HG03097 (cell line): ENCODE data around the gene DDX39B.
"Not testable (repeated sequence)": the region's sequence is repeated elsewhere in the genome, so short reads cannot be mapped to it uniquely, and the experiment has no call there.

Experiments
- ATAC-seq: cut with Tn5 transposase; IDR thresholded peaks from one replicate; pipeline ENCODE4 v1.9.1; 2021; ENCODE audit not compliant: unreplicated experiment, low FRiP score

The DDX39B gene

GRCh38 chr6:31490115-31490873, 51.5 kb downstream of the DDX39B start:
- no peak for ATAC-seq

- ATAC-seq: no peak
These were observed 52.7 kb downstream of the DDX39B start for GRCh38 chr6:31489086-31489485.

GRCh38 chr6:31487674-31488073, 54.1 kb downstream of the DDX39B start:
- not testable (repeated sequence) for ATAC-seq

- not testable (repeated sequence) for ATAC-seq
These were observed 55.6 kb downstream of the DDX39B start for GRCh38 chr6:31486065-31486837.

- no peak for ATAC-seq
These were observed 56.7 kb downstream of the DDX39B start for GRCh38 chr6:31485055-31485454.

GRCh38 chr6:31483392-31483791, 58.4 kb downstream of the DDX39B start:
- ATAC-seq: no peak

- ATAC-seq: no peak
These were observed 61.2 kb downstream of the DDX39B start for GRCh38 chr6:31480574-31480973.
